Adrenal gland (tissue), 12 donors: ENCODE results near the gene B3GNT8. TPM values are rescaled to one million over a fixed set of nuclear protein-coding genes. Genes with fewer than 3 reads are reported as not detected.

Source experiments
- DNase-seq, 7 donors: peaks; one replicate each; pipeline ENCODE4 v3.0.0-alpha.2; 2019 to 2020
- H3K27ac ChIP-seq, 5 donors: fragments of 200-600 bp; sonication (generic) in 4 of 5; 1 replicate in 3 of 5; 2 replicates in 2 of 5; pipeline versions ENCODE4 v1.5.1 to v1.8.0; 2016 to 2020; ENCODE audit warnings: mild to moderate bottlenecking in 1 of 5
- H3K27me3 ChIP-seq: fragments of 200-600 bp; 2 replicates; pipeline ENCODE4 v1.8.0; 2021
- H3K36me3 ChIP-seq, 2 donors: fragments of 200-600 bp; replicated peaks in 1 of 2; 1 replicate in 1 of 2; 2 replicates in 1 of 2; pipeline versions ENCODE4 v1.5.1 to v1.8.0; 2018 to 2022
- H3K4me1 ChIP-seq, 2 donors: fragments of 200-600 bp; replicated peaks in 1 of 2; 1 replicate in 1 of 2; 2 replicates in 1 of 2; pipeline versions ENCODE4 v1.5.1 to v1.8.0; 2018 to 2021
- H3K4me3 ChIP-seq, 4 donors: fragments of 200-600 bp; sonication (generic) in 3 of 4; one replicate each; pipeline ENCODE4 v1.5.1; 2016 to 2018
- H3K9me3 ChIP-seq, 3 donors: fragments of 200-600 bp; sonication (generic) in 1 of 3; replicated peaks in 1 of 3; 1 replicate in 2 of 3; 2 replicates in 1 of 3; pipeline versions ENCODE4 v1.5.1 to v1.8.0; 2016 to 2021
- POLR2A ChIP-seq, 2 donors: fragments of 450-650 bp; IDR thresholded peaks; one replicate each; pipeline ENCODE4 v1.6.1; 2017; ENCODE audit warnings: antibody characterized with exemption in 2 of 2, mild to moderate bottlenecking in 2 of 2, moderate library complexity in 1 of 2
- WGBS, 4 donors: extraction: QIAGEN DNeasy Blood & Tissue Kit in 2 of 4; methylation state at CpG; one replicate each; pipeline versions ENCODE4 v1.1.5 to v1.1.7; 2013 to 2017; 5-methylcytosine and 5-hydroxymethylcytosine counted together
- intact Hi-C, 2 donors: fragments of 100-400 bp; cut with DNase I; formaldehyde crosslinking; loops; one replicate each; pipeline versions ENCODE4 v1.14.1 to v1.15.0; 2022 to 2023
- polyA plus RNA-seq, 3 donors: library from polyadenylated mRNA; stranded (reverse); fragments of 200-250 nt in 2 of 3; fragments of 350-450 nt in 1 of 3; fragmentation: Illumina TruSeq in 1 of 3; extraction: RNeasy Lipid Tissue Mini Kit (QIAGEN cat#74804) in 1 of 3; gene quantifications; one replicate each; pipeline ENCODE4 v1.2.3, GENCODE V29; 2013 to 2014
- total RNA-seq, 9 donors: library from RNA; depleted of rRNA in 4 of 9; stranded (reverse); fragments of >200 nt in 4 of 9; fragments of 120-200 nt in 1 of 9; fragmentation: NEBNext Ultra II Directional in 1 of 9; extraction: Animal tissue kit (Norgen Biotek cat#: 25700) in 1 of 9; gene quantifications; one replicate each; pipeline versions ENCODE4 v1.1.0 to v1.2.4, GENCODE V29; 2013 to 2023
- TF ChIP-seq, protein P1 (sequence below), 6 experiments: fragments of 450-650 bp in 4 of 6; fragments of 200-600 bp in 2 of 6; sonication (generic) in 1 of 6; IDR thresholded peaks; 1 replicate in 5 of 6; 2 replicates in 1 of 6; pipeline versions ENCODE4 v1.5.1 to v1.8.0; 2016 to 2021; ENCODE audit warnings: antibody characterized with exemption in 6 of 6, mild to moderate bottlenecking in 2 of 6, moderate library complexity in 1 of 6
- donor health status: healthy with polysubstance abuse.
- donor health status: Bipolar disorder and iron deficiency.
- donor health status: DM: yes; HTN: yes; CAD: no.
- donor health status: DM: no; HTN: no; CAD: no.
- donor health status: DM: no; HTN: no; CAD: no.
- donor health status: DM: yes; HTN: yes; CAD: no.

Gene B3GNT8
- total and polyA plus RNA-seq, 12 donors: 0.15 to 6.5 (median 2.0) TPM

DNA sequence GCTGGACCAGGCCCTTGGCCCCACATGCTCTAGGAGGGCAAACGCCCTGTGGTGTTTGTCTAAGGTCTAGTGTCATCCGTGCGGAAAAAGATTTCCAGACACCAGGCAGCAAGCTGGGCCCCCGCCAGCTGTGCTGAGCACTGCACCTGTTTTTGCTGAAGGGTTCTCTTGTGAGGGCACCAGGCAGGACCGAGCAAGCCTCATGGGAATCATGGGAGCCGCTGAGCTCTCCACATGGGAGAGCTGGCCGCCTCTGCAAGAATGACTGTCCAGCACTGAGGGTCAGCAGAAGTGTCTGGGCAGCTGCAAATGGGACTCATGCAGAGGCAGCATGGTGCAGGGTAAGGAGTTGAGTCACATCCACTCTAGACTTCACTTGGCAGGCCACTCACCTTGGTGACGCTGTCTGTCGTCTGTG, 12.0 kb downstream of the B3GNT8 start:
- Histone ChIP-seq H3K27ac (no peak overlapping the region), H3K36me3 (peaks cover 0 to 80% of the 10 kb centered on the region in 2 donors), H3K4me3 (no peak overlapping the region), H3K4me1 (peaks cover 6 to 11% of the 10 kb centered on the region in 2 donors), H3K9me3 (no peaks in the 10 kb centered on the region), H3K27me3 (no peaks in the 10 kb centered on the region)
- TF ChIP-seq POLR2A (IDR thresholded peaks at IDR 0.05): no peak
- TF ChIP-seq, protein P1, sequence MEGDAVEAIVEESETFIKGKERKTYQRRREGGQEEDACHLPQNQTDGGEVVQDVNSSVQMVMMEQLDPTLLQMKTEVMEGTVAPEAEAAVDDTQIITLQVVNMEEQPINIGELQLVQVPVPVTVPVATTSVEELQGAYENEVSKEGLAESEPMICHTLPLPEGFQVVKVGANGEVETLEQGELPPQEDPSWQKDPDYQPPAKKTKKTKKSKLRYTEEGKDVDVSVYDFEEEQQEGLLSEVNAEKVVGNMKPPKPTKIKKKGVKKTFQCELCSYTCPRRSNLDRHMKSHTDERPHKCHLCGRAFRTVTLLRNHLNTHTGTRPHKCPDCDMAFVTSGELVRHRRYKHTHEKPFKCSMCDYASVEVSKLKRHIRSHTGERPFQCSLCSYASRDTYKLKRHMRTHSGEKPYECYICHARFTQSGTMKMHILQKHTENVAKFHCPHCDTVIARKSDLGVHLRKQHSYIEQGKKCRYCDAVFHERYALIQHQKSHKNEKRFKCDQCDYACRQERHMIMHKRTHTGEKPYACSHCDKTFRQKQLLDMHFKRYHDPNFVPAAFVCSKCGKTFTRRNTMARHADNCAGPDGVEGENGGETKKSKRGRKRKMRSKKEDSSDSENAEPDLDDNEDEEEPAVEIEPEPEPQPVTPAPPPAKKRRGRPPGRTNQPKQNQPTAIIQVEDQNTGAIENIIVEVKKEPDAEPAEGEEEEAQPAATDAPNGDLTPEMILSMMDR (IDR thresholded peaks at IDR 0.05): no peak
- no peak for DNase-seq
- WGBS, 4 donors: 91 to 96% (median 94%) methylated on average over 8 to 9 of the region's 9 CpGs
- intact Hi-C loops: no loop called here

DNA sequence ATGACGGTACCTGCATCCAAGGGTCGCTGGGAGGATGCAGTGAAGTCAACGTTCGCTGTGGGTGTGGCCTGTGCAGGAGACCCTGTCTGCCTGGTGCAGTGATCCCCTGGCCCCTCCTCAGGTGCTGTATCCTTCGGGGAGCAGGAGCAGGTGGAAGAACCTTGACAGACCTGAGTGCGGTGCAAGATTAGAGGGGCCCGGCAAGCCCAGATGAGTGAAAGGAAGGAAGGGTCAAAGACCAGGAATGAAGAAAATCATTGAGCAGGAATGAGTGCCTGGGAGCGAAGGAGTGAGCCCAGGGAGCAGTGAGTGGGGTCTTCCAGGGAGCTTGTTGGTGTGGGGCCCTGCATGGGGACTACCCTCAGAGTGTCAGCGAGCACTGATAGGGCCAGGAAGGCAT, 12.7 kb downstream of the B3GNT8 start:
- no peak for TF ChIP-seq POLR2A (IDR thresholded peaks at IDR 0.05)
- TF ChIP-seq, protein P1 (IDR thresholded peaks at IDR 0.05): no peak
- WGBS, 4 donors: 89 to 94% (median 91%) methylated on average over 9 of the region's 9 CpGs
- Histone ChIP-seq H3K36me3 (peaks cover 0 to 73% of the 10 kb centered on the region in 2 donors), H3K4me1 (peaks cover 13 to 18% of the 10 kb centered on the region in 2 donors), H3K27me3 (no peaks in the 10 kb centered on the region), H3K4me3 (no peak overlapping the region), H3K9me3 (no peaks in the 10 kb centered on the region), H3K27ac (no peak overlapping the region)
- DNase-seq: no peak
- intact Hi-C loops: no loop called here

GRCh38 chr19:41413947-41414346, 13.2 kb downstream of the B3GNT8 start:
- 83 to 96% (median 93%) methylated on average over 4 to 10 of the region's 10 CpGs for WGBS, 4 donors
- intact Hi-C loops: no loop called here
- H3K27ac ChIP-seq: no peak overlapping the region
- no peak for DNase-seq
- H3K4me3 ChIP-seq: no peak overlapping the region
- peaks cover 0 to 68% of the 10 kb centered on the region in 2 donors for H3K36me3 ChIP-seq
- TF ChIP-seq, protein P1 (IDR thresholded peaks at IDR 0.05): no peak
- TF ChIP-seq POLR2A (IDR thresholded peaks at IDR 0.05): no peak
- no peaks in the 10 kb centered on the region for H3K9me3 ChIP-seq
- peaks cover 14 to 23% of the 10 kb centered on the region in 2 donors for H3K4me1 ChIP-seq
- no peaks in the 10 kb centered on the region for H3K27me3 ChIP-seq

DNA sequence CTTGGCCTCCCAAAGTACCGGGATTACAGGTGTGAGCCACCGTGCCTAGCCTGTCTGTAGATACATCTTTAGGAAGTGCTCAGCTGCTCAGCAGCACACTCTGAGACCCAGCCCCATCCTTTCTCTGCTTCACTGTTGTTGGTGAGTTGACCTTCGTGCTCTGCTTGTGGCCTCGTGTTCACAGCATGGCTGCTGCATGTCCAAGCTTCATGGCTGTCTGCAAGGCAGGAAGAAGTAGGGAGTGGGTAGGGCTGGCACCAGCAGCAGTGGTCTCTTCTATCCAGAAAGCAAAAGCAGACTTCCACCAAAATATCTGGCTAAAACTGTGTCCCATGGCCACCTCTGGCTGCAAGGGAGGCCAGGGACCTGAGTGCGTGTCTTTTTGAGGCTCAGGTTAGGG, 14.2 kb downstream of the B3GNT8 start:
- H3K27me3 ChIP-seq: no peaks in the 10 kb centered on the region
- intact Hi-C loops: no loop called here
- peaks cover 0 to 58% of the 10 kb centered on the region in 2 donors for H3K36me3 ChIP-seq
- peaks cover 14 to 26% of the 10 kb centered on the region in 2 donors for H3K4me1 ChIP-seq
- no peak for DNase-seq
- H3K27ac ChIP-seq: no peak overlapping the region
- H3K4me3 ChIP-seq: no peak overlapping the region
- 92 to 98% (median 95%) methylated on average over 4 to 5 of the region's 5 CpGs for WGBS, 4 donors
- no peak for TF ChIP-seq POLR2A (IDR thresholded peaks at IDR 0.05)
- TF ChIP-seq, protein P1 (IDR thresholded peaks at IDR 0.05): no peak
- H3K9me3 ChIP-seq: no peaks in the 10 kb centered on the region
